LNCaP clone FGC (cell line): Measurements from ENCODE around the gene PDZRN3.

ENCODE experiments used
- DNase-seq: peaks from one replicate; pipeline ENCODE4 v3.0.0-alpha.2; 2011; ENCODE audit warnings: low read depth
- H3K4me3 ChIP-seq: 2 replicates; pipeline ENCODE4 v1.5.1; 2011; ENCODE audit warnings: mild to moderate bottlenecking, low read depth, low read length, control low read depth
- CTCF ChIP-seq: IDR thresholded peaks from 2 replicates; pipeline ENCODE4 v1.5.1; 2012; ENCODE audit warnings: mild to moderate bottlenecking; ENCODE audit not compliant: control insufficient read depth, insufficient read depth; ENCODE audit errors: extremely low read depth

PDZRN3 gene

GRCh38 chr3:73426606-73427005, 198.1 kb downstream of the PDZRN3 start:
- no peak overlapping the region for H3K4me3 ChIP-seq
- no peak for DNase-seq
- no peak for TF ChIP-seq CTCF

DNA sequence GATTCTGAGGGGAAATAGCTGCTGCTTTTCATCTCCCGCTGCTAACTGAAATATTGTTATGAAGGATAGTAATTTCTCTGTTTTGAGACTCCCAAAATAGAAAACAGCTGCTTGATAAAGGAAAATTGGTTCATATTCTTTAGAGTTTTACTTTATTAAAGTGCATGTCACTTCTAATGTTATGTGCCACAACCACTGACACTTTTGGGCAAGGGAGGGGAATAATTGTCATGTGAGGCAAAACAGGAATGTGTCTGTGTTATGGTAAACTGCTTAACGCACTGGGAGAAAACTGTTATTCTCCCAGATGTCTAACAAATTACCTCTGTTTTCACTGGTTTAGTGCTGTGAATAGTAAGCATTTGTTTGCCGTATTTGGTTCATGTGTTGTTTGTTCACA, 201.6 kb downstream of the PDZRN3 start:
- H3K4me3 ChIP-seq: no peak overlapping the region
- no peak for TF ChIP-seq CTCF
- no peak for DNase-seq

GRCh38 chr3:73422571-73422970, 202.2 kb downstream of the PDZRN3 start:
- no peak overlapping the region for H3K4me3 ChIP-seq
- no peak for DNase-seq
- TF ChIP-seq CTCF: no peak

- H3K4me3 ChIP-seq: no peak overlapping the region
- TF ChIP-seq CTCF: no peak
- no peak for DNase-seq
Measured at GRCh38 chr3:73419942-73420341, 204.8 kb downstream of the PDZRN3 start.

DNA sequence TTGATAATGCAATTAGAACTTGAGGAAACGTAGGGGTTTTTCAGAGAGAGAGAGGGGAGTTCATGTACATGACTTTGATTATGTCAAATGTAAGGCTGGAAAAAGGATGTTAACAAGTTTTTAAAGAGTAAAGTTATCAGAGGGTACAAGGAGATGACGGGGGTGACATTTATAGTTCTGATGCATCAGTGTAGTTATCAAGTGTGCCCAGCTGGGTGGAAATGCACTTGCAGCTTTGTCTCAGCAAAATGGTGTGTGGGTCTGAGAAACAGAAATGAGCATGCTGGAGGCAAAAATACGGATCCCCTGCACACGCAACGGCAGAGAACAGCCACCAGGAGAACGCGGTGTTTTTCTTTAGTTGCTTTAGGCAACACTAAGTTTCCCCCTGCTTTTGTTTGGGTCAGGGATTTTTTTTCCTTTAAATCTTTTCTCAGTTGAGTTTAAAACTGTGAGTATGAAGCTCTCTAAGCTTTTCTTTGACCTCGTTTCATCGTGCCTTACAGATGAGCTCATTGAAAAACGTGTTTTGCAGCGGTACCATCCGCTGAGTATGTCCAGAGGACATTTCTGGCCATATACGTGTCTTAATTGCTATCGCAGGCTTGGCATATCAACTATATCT, 205.4 kb downstream of the PDZRN3 start:
- no peak for TF ChIP-seq CTCF
- DNase-seq: no peak
- H3K4me3 ChIP-seq: no peak overlapping the region

DNA sequence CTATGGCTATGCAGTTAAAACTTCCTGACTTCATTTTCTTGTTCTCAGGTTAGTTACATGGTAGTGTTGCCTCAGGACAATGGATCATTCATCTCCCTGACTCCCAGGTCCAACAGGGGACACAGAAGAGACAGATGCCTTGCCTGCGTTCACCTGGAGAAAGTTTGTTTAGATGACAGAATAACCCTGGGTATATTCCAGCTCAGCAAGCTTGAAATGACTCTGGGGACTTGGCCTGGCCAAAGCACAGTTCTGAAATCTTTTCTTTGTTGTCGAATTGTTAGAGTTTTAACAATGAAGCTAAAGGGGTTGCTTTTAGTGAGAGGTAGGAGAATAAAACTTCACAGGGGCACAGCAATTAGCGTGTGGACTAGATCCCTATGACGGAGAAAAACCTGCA, 206.1 kb downstream of the PDZRN3 start:
- no peak overlapping the region for H3K4me3 ChIP-seq
- no peak for TF ChIP-seq CTCF
- no peak for DNase-seq

DNA sequence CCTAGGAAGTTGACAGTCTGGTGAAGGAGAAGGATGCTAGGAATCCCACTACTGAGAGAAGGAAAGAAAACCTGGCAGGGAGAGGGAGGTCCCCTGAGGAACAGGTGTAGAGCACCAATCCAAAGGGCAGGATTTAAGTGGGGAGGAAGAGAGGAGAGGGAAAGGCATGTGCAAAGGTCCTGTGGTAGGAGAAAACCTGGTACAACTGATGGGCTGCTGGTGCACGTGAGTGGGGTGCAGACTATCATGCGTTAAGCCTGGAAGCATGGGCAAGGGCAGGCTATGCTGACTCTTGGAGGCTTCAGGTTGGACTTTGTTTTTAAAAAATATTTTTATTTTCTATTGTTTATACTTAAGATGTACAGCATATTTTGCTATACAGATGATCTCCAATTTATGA, 209.6 kb downstream of the PDZRN3 start:
- no peak for TF ChIP-seq CTCF
- H3K4me3 ChIP-seq: no peak overlapping the region
- DNase-seq: no peak
